ENCODE results near the gene CISD3. TPM values are rescaled to one million over a fixed set of nuclear protein-coding genes. Genes with fewer than 3 reads are reported as not detected.

CISD3 gene
- total RNA-seq, 1 donor from 2014 or later, result 75.9 TPM

- no peaks in the 10 kb centered on the region for H3K9me3 ChIP-seq (replicated peaks)
- TF ChIP-seq, protein P1, sequence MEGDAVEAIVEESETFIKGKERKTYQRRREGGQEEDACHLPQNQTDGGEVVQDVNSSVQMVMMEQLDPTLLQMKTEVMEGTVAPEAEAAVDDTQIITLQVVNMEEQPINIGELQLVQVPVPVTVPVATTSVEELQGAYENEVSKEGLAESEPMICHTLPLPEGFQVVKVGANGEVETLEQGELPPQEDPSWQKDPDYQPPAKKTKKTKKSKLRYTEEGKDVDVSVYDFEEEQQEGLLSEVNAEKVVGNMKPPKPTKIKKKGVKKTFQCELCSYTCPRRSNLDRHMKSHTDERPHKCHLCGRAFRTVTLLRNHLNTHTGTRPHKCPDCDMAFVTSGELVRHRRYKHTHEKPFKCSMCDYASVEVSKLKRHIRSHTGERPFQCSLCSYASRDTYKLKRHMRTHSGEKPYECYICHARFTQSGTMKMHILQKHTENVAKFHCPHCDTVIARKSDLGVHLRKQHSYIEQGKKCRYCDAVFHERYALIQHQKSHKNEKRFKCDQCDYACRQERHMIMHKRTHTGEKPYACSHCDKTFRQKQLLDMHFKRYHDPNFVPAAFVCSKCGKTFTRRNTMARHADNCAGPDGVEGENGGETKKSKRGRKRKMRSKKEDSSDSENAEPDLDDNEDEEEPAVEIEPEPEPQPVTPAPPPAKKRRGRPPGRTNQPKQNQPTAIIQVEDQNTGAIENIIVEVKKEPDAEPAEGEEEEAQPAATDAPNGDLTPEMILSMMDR (IDR thresholded peaks at IDR 0.05; ENCODE audit: borderline replicate concordance), result no peak
- H3K4me1 ChIP-seq, result peaks cover 18% of the 10 kb centered on the region
- intact Hi-C loops (cut with micrococcal nuclease), result no loop called here
- no peak overlapping the region for H3K4me3 ChIP-seq
- no peaks in the 10 kb centered on the region for H3K27me3 ChIP-seq (ENCODE audit: low read depth)
- peaks cover 95% of the 10 kb centered on the region for H3K36me3 ChIP-seq
- peak overlapping the region; percentile 37 for H3K27ac ChIP-seq (replicated peaks)
- peak; percentile 25 for DNase-seq
Measured at GRCh38 chr17:38768417-38768816, 38.3 kb downstream of the CISD3 start.

DNA sequence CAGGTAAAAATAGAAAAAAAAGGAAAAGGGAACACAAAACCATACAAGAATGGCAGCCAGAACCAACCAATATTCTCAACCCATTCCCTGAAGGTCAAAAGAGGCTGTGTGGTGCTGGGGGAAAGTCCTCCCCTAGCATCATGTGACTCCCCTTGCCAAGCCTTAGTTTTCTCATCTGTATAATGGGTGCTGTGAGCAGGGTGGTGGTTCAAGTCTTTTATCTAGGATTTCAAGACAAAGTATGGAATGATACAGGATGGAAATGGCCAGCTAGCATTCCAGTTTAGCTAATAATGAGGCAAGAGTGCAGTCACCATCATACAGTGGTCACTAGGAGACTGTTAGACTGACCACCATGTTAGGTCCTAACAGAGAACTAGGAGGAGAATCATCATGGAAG lies 43.1 kb downstream of the CISD3 start:
- intact Hi-C loops (cut with micrococcal nuclease), result no loop called here
- no peak for DNase-seq
- TF ChIP-seq, protein P1 (IDR thresholded peaks at IDR 0.05; ENCODE audit: borderline replicate concordance), result no peak
- Histone ChIP-seq H3K27me3 (ENCODE audit: low read depth) (no peaks in the 10 kb centered on the region), H3K4me1 (peaks cover 8% of the 10 kb centered on the region), H3K4me3 (no peak overlapping the region), H3K9me3 (replicated peaks) (no peaks in the 10 kb centered on the region), H3K27ac (replicated peaks) (no peak overlapping the region), H3K36me3 (peaks cover 96% of the 10 kb centered on the region)

DNA sequence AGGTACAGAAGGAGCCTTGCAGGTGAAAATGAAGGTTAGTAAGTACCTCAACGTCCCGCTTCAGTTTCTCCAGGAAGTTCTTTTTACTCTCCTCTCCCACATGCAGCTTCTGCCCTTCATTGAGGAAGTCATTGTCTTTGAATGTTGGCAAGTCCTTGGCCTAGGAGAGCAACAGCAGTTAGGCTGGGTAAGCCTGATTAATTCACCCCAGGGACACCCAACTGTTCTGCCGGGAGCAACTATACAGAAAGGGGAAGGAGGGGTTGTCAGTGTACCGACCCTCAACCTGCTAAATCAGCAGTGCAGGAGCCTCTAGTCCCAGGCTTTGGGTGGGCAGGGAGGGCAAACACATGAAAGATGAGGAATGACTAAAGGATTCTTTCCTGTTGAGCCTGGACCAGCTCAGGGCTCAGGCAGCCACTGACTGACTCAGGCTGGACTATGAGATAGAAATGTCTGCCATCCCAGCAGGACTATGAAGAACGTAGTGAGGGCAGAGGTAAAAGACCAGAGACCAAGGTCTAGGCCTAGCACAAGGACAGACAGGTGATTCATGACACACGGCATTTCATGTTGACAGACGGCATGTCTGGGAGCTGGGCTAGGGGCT lies 47.6 kb downstream of the CISD3 start:
- intact Hi-C loops (cut with micrococcal nuclease), result no loop called here
- Histone ChIP-seq H3K27me3 (ENCODE audit: low read depth) (no peaks in the 10 kb centered on the region), H3K27ac (replicated peaks) (no peak overlapping the region), H3K9me3 (replicated peaks) (no peaks in the 10 kb centered on the region), H3K4me1 (no peaks in the 10 kb centered on the region), H3K4me3 (no peak overlapping the region), H3K36me3 (peaks cover 100% of the 10 kb centered on the region)
- TF ChIP-seq, protein P1 (IDR thresholded peaks at IDR 0.05; ENCODE audit: borderline replicate concordance), result no peak
- DNase-seq, result no peak

DNA sequence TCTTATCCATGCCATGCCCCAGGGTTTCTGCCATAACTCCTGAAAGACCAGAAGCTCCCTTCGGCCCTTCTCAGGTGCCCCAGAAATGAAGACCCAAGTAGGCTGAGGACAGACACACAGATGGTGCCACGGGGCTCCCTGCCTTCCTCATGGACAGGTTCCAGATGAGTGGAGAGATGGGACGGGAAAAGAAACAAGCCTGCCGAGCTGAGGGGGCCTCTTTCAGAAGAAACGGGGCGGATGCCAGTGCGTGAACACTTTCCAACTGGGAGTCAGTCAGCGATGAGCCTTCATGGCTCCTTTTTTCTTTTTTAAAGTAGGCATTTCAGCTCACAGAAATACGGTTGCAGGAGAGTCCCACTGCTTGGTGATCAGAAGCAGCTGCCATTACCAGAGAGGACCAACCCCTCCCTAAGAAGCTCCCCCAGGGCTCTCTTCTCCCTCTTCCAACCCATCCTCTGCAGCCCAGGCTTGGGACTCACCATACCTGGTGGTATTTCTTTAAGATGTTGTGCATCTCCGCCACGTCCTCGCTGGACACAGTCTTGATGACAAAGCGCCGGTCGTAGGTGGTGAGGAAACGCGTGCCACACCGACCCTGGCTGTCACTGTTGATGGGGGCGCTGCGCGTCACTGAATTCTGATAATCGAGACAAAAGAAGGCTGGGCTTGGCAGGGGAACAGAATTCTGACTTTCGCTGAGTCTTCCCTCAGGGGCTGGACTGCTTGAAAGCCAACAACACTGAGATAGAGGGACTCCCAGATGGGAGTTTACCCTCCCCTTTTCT lies 50.0 kb downstream of the CISD3 start:
- H3K27ac ChIP-seq (replicated peaks), result no peak overlapping the region
- H3K27me3 ChIP-seq (ENCODE audit: low read depth), result no peaks in the 10 kb centered on the region
- no peaks in the 10 kb centered on the region for H3K9me3 ChIP-seq (replicated peaks)
- H3K36me3 ChIP-seq, result peaks cover 100% of the 10 kb centered on the region
- no peak for DNase-seq
- intact Hi-C loops (cut with micrococcal nuclease), result no loop called here
- TF ChIP-seq, protein P1 (IDR thresholded peaks at IDR 0.05; ENCODE audit: borderline replicate concordance), result no peak
- no peak overlapping the region for H3K4me3 ChIP-seq
- no peaks in the 10 kb centered on the region for H3K4me1 ChIP-seq

DNA sequence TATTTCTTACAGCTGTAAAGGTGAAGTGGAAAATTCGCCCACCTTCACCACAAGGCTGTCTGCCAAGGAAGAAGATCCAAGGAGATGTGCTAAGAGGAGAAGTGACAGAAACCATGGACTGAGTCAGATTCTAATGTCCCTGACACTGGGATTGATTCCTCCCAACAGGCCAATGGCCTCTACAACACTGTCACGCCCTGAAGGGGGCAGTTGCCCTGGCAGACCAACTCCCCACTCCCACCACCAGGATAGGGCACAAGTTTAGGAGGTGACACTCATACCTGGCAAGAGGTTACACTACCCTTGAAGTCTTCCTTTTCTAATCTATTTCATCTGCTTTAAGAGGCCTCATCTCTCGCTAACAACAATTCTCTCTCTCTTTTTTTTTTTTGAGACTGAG lies 53.1 kb downstream of the CISD3 start:
- Histone ChIP-seq H3K27me3 (ENCODE audit: low read depth) (no peaks in the 10 kb centered on the region), H3K4me1 (no peaks in the 10 kb centered on the region), H3K9me3 (replicated peaks) (no peaks in the 10 kb centered on the region), H3K36me3 (peaks cover 86% of the 10 kb centered on the region), H3K4me3 (no peak overlapping the region), H3K27ac (replicated peaks) (no peak overlapping the region)
- TF ChIP-seq, protein P1 (IDR thresholded peaks at IDR 0.05; ENCODE audit: borderline replicate concordance), result no peak
- DNase-seq, result no peak
- intact Hi-C loops (cut with micrococcal nuclease), result no loop called here

Small RNA genes within 50 kb of the gene (microRNA-seq; reads per million reads assigned to microRNA genes)
- gene MIR4726, result not detected
- not detected for gene MIR4734

Other genes with a start within 250 kb of the CISD3 start
- 2.0 TPM for gene SRCIN1, start 124.4 kb upstream of the CISD3 start, total RNA-seq
- gene EPOP, start 55.4 kb upstream of the CISD3 start, total RNA-seq, result 0.33 TPM
- gene MLLT6, start 25.1 kb upstream of the CISD3 start, total RNA-seq, result 74.1 TPM
- 20.7 TPM for gene PCGF2, start 18.0 kb downstream of the CISD3 start, total RNA-seq
- 149 TPM for gene PSMB3, start 22.4 kb downstream of the CISD3 start, total RNA-seq
- 42.7 TPM for gene PIP4K2B, start 69.2 kb downstream of the CISD3 start, total RNA-seq
- gene CWC25, start 95.0 kb downstream of the CISD3 start, total RNA-seq, result 8.7 TPM
- gene RPL23, start 123.4 kb downstream of the CISD3 start, total RNA-seq, result 760 TPM
- gene LASP1, start 139.7 kb downstream of the CISD3 start, total RNA-seq, result 29.4 TPM
- gene FBXO47, start 237.1 kb downstream of the CISD3 start, total RNA-seq, result not detected